HTR-8/SVneo (cell line): ENCODE results near the gene OR4B1.
"Not testable (repeated sequence)": the region's sequence is repeated elsewhere in the genome, so short reads cannot be mapped to it uniquely, and the experiment has no call there.

ENCODE experiments used
- DNase-seq: peaks from one replicate; pipeline ENCODE4 v3.0.0; 2011; ENCODE audit warnings: low spot score, mixed read lengths; ENCODE audit not compliant: insufficient read length
- FAIRE-seq: peaks from 2 replicates; lab custom pipeline; 2011; peaks lifted over from hg19 to GRCh38; lab: Jason Lieb, UNC

OR4B1 gene

GRCh38 chr11:48216510-48216909, at the start of gene OR4B1:
OR4B1 (plus strand) TSS chr11:48216810; CDS start chr11:48216810, 0 bp downstream.
- FAIRE-seq (no peak), DNase-seq (no peak)

GRCh38 chr11:48167380-48167779, 49.2 kb upstream of the OR4B1 start:
- DNase-seq (no peak), FAIRE-seq (no peak)

- FAIRE-seq = no peak
- DNase-seq = no peak
Observed at GRCh38 chr11:48168815-48169214, 47.8 kb upstream of the OR4B1 start.

- FAIRE-seq = no peak
- no peak for DNase-seq
Observed at GRCh38 chr11:48169259-48169658, 47.4 kb upstream of the OR4B1 start.

GRCh38 chr11:48169717-48170116, 46.9 kb upstream of the OR4B1 start:
- FAIRE-seq (no peak), DNase-seq (no peak)

- DNase-seq = no peak
Observed at GRCh38 chr11:48170241-48171233, 46.1 kb upstream of the OR4B1 start.

GRCh38 chr11:48172818-48173609, 43.6 kb upstream of the OR4B1 start:
- DNase-seq (peak; percentile 76), FAIRE-seq (peak; percentile 48)

More at GRCh38 chr11:48170241-48171233, 46.1 kb upstream of the OR4B1 start:
- FAIRE-seq = no peak

GRCh38 chr11:48177661-48178060, 38.9 kb upstream of the OR4B1 start:
- FAIRE-seq (no peak), DNase-seq (no peak)

GRCh38 chr11:48180627-48181026, 36.0 kb upstream of the OR4B1 start:
- DNase-seq = no peak
- no peak for FAIRE-seq

- no peak for FAIRE-seq
Observed at GRCh38 chr11:48182860-48183526, 33.6 kb upstream of the OR4B1 start.

GRCh38 chr11:48184452-48184851, 32.2 kb upstream of the OR4B1 start:
- DNase-seq (no peak), FAIRE-seq (no peak)

More at GRCh38 chr11:48182860-48183526, 33.6 kb upstream of the OR4B1 start:
- no peak for DNase-seq

GRCh38 chr11:48190906-48191654, 25.5 kb upstream of the OR4B1 start:
- not testable (repeated sequence) for FAIRE-seq, DNase-seq

GRCh38 chr11:48193876-48194275, 22.7 kb upstream of the OR4B1 start:
- DNase-seq (no peak), FAIRE-seq (no peak)

GRCh38 chr11:48207881-48208280, 8.7 kb upstream of the OR4B1 start:
- DNase-seq (no peak), FAIRE-seq (no peak)

GRCh38 chr11:48210052-48210451, 6.6 kb upstream of the OR4B1 start:
- no peak for FAIRE-seq
- no peak for DNase-seq

- DNase-seq (no peak), FAIRE-seq (no peak)
Observed at GRCh38 chr11:48228761-48229160, 12.2 kb downstream of the OR4B1 start.

GRCh38 chr11:48230057-48230456, 13.4 kb downstream of the OR4B1 start:
- not testable (repeated sequence) for FAIRE-seq, DNase-seq

GRCh38 chr11:48237727-48238126, 21.1 kb downstream of the OR4B1 start:
- DNase-seq = no peak
- no peak for FAIRE-seq

- FAIRE-seq (no peak), DNase-seq (no peak)
Observed at GRCh38 chr11:48242501-48242900, 25.9 kb downstream of the OR4B1 start.

- DNase-seq = no peak
- no peak for FAIRE-seq
Observed at GRCh38 chr11:48244804-48245203, 28.2 kb downstream of the OR4B1 start, which contains the start of gene OR4X2. OR4X2 (plus strand) TSS chr11:48245104; CDS start chr11:48245104, 0 bp downstream.
